Myometrial cell (primary cell): ENCODE results near the gene TUT4. TPM values are rescaled to one million over a fixed set of nuclear protein-coding genes. Genes with fewer than 3 reads are reported as not detected.

Experiments
- total RNA-seq: library from RNA; depleted of rRNA; stranded (reverse); fragments of >200 nt; gene quantifications from 2 replicates; pipeline ENCODE4 v1.2.3, GENCODE V29; 2015

The TUT4 gene, protein sequence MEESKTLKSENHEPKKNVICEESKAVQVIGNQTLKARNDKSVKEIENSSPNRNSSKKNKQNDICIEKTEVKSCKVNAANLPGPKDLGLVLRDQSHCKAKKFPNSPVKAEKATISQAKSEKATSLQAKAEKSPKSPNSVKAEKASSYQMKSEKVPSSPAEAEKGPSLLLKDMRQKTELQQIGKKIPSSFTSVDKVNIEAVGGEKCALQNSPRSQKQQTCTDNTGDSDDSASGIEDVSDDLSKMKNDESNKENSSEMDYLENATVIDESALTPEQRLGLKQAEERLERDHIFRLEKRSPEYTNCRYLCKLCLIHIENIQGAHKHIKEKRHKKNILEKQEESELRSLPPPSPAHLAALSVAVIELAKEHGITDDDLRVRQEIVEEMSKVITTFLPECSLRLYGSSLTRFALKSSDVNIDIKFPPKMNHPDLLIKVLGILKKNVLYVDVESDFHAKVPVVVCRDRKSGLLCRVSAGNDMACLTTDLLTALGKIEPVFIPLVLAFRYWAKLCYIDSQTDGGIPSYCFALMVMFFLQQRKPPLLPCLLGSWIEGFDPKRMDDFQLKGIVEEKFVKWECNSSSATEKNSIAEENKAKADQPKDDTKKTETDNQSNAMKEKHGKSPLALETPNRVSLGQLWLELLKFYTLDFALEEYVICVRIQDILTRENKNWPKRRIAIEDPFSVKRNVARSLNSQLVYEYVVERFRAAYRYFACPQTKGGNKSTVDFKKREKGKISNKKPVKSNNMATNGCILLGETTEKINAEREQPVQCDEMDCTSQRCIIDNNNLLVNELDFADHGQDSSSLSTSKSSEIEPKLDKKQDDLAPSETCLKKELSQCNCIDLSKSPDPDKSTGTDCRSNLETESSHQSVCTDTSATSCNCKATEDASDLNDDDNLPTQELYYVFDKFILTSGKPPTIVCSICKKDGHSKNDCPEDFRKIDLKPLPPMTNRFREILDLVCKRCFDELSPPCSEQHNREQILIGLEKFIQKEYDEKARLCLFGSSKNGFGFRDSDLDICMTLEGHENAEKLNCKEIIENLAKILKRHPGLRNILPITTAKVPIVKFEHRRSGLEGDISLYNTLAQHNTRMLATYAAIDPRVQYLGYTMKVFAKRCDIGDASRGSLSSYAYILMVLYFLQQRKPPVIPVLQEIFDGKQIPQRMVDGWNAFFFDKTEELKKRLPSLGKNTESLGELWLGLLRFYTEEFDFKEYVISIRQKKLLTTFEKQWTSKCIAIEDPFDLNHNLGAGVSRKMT (N-terminal part only)
- 15.0 and 16.5 TPM in 2 replicates for total RNA-seq

GRCh38 chr1:52552505-52553361 is at the start of gene TUT4:
Gene TUT4 (minus strand): TSS chr1:52553092. CDS start chr1:52526280, 26,812 bp downstream.

DNA sequence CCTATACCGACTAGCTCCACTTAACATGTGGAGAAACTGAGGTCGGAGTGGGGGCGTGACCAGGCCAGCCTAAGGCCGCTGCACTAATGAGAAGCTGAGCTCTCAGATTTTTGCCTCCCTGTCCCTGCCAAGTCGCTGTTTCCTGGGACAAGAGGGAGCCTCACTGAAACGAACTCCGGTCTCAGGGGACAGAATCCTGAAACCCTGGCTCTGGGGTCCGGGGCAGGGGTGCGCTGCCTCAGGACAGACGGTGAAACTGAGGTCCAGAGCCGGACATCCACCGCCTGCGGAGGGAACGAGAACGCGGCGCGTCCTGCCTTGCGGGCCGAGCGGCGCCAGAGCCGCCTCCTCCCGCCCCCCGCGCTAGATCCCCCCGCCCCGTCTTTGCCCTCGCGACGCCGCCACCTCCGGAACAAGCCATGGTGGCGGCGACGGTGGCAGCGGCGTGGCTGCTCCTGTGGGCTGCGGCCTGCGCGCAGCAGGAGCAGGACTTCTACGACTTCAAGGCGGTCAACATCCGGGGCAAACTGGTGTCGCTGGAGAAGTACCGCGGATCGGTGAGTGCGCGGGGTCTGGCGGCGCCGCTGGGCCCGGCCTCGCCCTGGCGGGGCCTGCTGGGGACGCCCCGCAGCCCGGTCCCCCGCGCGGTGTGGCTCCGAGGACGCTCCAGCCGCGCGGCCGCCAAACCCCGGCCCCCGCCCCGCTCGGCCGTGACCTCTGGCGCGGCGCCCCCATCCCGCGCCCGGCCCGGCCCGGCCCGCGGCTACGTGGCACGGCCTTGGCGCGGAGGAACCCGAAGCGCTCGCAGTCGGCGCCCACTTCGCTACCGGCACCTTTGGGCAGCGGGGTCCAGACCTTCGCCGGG is 49.3 kb upstream of the TUT4 start, which contains the start of gene GPX7:
GPX7 (plus strand) TSS at position 381 of the 865 bp plus-strand sequence; CDS start at position 420, 39 bp downstream.

DNA sequence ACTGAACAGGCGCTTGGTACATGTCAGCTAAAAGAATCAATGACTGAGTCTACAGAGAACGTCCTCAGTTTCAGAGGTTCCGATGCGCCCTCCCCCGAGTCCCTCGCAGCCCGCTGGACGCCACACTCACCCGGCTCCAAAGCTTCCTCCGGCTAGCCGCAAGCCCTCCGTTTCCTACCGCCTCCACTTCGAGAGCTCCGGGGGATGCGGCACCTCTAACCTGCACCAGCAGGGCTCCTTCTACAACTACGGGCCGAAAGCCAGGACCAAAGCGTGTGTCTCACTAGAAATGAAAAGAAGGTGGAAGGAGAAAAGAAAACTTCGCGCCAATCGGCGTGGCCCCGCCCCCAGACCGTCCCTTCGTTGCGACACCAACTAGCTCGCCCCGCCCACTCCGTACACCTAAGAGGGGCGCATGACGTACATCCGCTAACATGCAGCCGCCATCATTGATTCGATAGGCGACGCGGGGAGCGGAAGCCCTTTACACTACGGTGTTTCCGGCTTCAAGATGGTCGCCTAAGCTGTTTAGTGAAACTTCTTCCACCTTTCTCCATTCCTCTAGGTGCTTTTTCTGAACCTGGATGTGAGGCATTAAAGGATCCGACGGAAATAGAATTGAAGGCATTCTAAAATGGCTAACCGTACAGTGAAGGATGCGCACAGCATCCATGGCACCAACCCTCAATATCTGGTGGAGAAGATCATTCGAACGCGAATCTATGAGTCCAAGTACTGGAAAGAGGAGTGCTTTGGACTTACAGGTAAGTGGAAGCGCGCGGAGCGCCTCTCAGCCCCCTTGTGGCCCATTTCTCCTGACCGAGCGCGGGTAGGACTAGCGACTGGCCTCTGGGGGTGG is 148.5 kb downstream of the TUT4 start, which contains the start of the genes ORC1 and PRPF38A:
ORC1 (minus strand) TSS at position 308 of the 859 bp plus-strand sequence. CDS start 2,200 bp downstream, outside the sequence.
PRPF38A (plus strand) TSS at position 487 of the 859 bp plus-strand sequence; CDS start at position 635, 148 bp downstream.

Other genes with a start within 250 kb of the TUT4 start
- gene CC2D1B, start 186.9 kb downstream of the TUT4 start, total RNA-seq = 21.3 and 25.9 TPM in 2 replicates
- 5.8 and 6.2 TPM in 2 replicates for gene ORC1, start 148.7 kb downstream of the TUT4 start, total RNA-seq
- gene PRPF38A, start 148.5 kb downstream of the TUT4 start, total RNA-seq = 12.1 and 17.3 TPM in 2 replicates
- gene GPX7, start 49.3 kb upstream of the TUT4 start, total RNA-seq = 38.8 and 66.9 TPM in 2 replicates
- not detected in 2 replicates for gene SHISAL2A, start 80.1 kb upstream of the TUT4 start, total RNA-seq
- 7.5 and 8.7 TPM in 2 replicates for gene COA7, start 145.3 kb upstream of the TUT4 start, total RNA-seq
- gene ZYG11B, start 173.4 kb upstream of the TUT4 start, total RNA-seq = 29.7 and 31.5 TPM in 2 replicates